IMR-90 (cell line): ENCODE data around the gene BRF1. TPM values are rescaled to one million over a fixed set of nuclear protein-coding genes. Genes with fewer than 3 reads are reported as not detected.

Experiments used
- ATAC-seq: fragments of 200-7000 bp; cut with Tn5 transposase; 2 replicates; pipeline ENCODE4 v1.9.1; 2020; ENCODE audit warnings: low read depth, mild to moderate bottlenecking, moderate library complexity
- BruUV-seq: library from RNA; stranded (reverse); fragments of 400-500 nt; replicated peaks from 2 replicates; lab custom pipeline; 2021; lab: Mats Ljungman, UMichigan
- CTCF ChIA-PET: fragments of 300-600 bp; formaldehyde crosslinking; extraction: SDS; loops from one replicate; lab custom pipeline; 2021; ENCODE audit warnings: antibody characterized with exemption; lab: Yijun Ruan, JAX
- POLR2A ChIA-PET: fragments of 300-600 bp; sonication (Branson Sonifier 250); formaldehyde crosslinking; loops from one replicate; lab custom pipeline; 2022; ENCODE audit warnings: antibody characterized with exemption; ENCODE audit not compliant: unreplicated experiment; lab: Charles Lee
- DNase-seq: peaks from one replicate; pipeline ENCODE4 v3.0.0; 2013
- H2AFZ ChIP-seq: replicated peaks from 2 replicates; pipeline ENCODE3; 2013; ENCODE audit warnings: low read length, mild to moderate bottlenecking; ENCODE audit not compliant: poor library complexity
- H2AK5ac ChIP-seq: 2 replicates; pipeline ENCODE4 v1.6.1; 2013; ENCODE audit warnings: low read depth, low read length, inconsistent platforms
- H2AK9ac ChIP-seq: replicated peaks from 2 replicates; pipeline ENCODE3; 2013; ENCODE audit warnings: mild to moderate bottlenecking, low read depth, low read length, moderate library complexity; ENCODE audit not compliant: poor library complexity
- H2BK120ac ChIP-seq: 2 replicates; pipeline ENCODE4 v1.6.1; 2013; ENCODE audit warnings: low read depth, low read length, inconsistent platforms
- H2BK15ac ChIP-seq: 3 replicates; pipeline ENCODE4 v1.6.1; 2013; ENCODE audit warnings: low read depth, low read length, inconsistent platforms
- H2BK20ac ChIP-seq: 2 replicates; pipeline ENCODE4 v1.6.1; 2013; ENCODE audit warnings: low read depth, mild to moderate bottlenecking, inconsistent platforms, low read length, moderate library complexity
- H2BK5ac ChIP-seq: 2 replicates; pipeline ENCODE4 v1.6.1; 2013; ENCODE audit warnings: mild to moderate bottlenecking, low read depth, low read length, inconsistent platforms; ENCODE audit not compliant: poor library complexity, severe bottlenecking
- H3K14ac ChIP-seq: replicated peaks from 2 replicates; pipeline ENCODE4 v1.6.1; 2013; ENCODE audit warnings: low read depth, low read length, inconsistent platforms
- H3K18ac ChIP-seq: 2 replicates; pipeline ENCODE4 v1.6.1; 2013; ENCODE audit warnings: low read depth, low read length, control low read depth
- H3K23ac ChIP-seq: 2 replicates; pipeline ENCODE4 v1.6.1; 2013; ENCODE audit warnings: low read depth, low read length, inconsistent platforms
- H3K27ac ChIP-seq: 2 replicates; pipeline ENCODE4 v1.5.1; 2013; ENCODE audit warnings: mild to moderate bottlenecking, control low read depth, low read length; ENCODE audit not compliant: insufficient read depth
- H3K27me3 ChIP-seq: 2 replicates; pipeline ENCODE4 v1.6.1; 2013; ENCODE audit warnings: low read length; ENCODE audit not compliant: control insufficient read depth, insufficient read depth
- H3K36me3 ChIP-seq: 2 replicates; pipeline ENCODE4 v1.6.1; 2013; ENCODE audit warnings: low read length, mixed read lengths; ENCODE audit not compliant: control insufficient read depth, insufficient read depth
- H3K4ac ChIP-seq: 2 replicates; pipeline ENCODE4 v1.6.1; 2013; ENCODE audit warnings: low read depth, low read length, inconsistent platforms
- H3K4me1 ChIP-seq: 2 replicates; pipeline ENCODE4 v1.6.1; 2013; ENCODE audit warnings: low read length, mixed read lengths; ENCODE audit not compliant: control insufficient read depth, insufficient read depth
- H3K4me2 ChIP-seq: 2 replicates; pipeline ENCODE4 v1.6.1; 2013; ENCODE audit warnings: low read depth, mild to moderate bottlenecking, control low read depth, low read length, moderate library complexity
- H3K4me3 ChIP-seq: 2 replicates; pipeline ENCODE4 v1.5.1; 2013; ENCODE audit warnings: low read depth, mild to moderate bottlenecking, control low read depth, low read length, moderate library complexity; ENCODE audit not compliant: insufficient read depth
- H3K56ac ChIP-seq: 2 replicates; pipeline ENCODE4 v1.6.1; 2013; ENCODE audit warnings: low read length, inconsistent platforms; ENCODE audit not compliant: insufficient read depth; ENCODE audit errors: extremely low read depth
- H3K79me1 ChIP-seq, 2 experiments: 2 replicates each; pipeline ENCODE4 v1.6.1; 2013; ENCODE audit warnings: low read length in 2 of 2, inconsistent platforms in 1 of 2, low read depth in 1 of 2
- H3K9ac ChIP-seq: 2 replicates; pipeline ENCODE4 v1.6.1; 2013; ENCODE audit warnings: low read depth, low read length, control low read depth
- H3K9me1 ChIP-seq: 2 replicates; pipeline ENCODE4 v1.6.1; 2013; ENCODE audit warnings: low read length, inconsistent platforms; ENCODE audit not compliant: insufficient read depth
- H3K9me3 ChIP-seq: 2 replicates; pipeline ENCODE4 v1.6.1; 2013; ENCODE audit warnings: low read length; ENCODE audit not compliant: control insufficient read depth, insufficient read depth
- H4K20me1 ChIP-seq: 2 replicates; pipeline ENCODE4 v1.6.1; 2013; ENCODE audit warnings: low read length, inconsistent platforms; ENCODE audit not compliant: insufficient read depth
- H4K5ac ChIP-seq: 2 replicates; pipeline ENCODE4 v1.6.1; 2013; ENCODE audit warnings: mild to moderate bottlenecking, low read depth, low read length, control low read depth
- H4K8ac ChIP-seq, 2 experiments: 2 replicates each; pipeline ENCODE4 v1.6.1; 2013; ENCODE audit warnings: low read depth in 2 of 2, low read length in 2 of 2, control low read depth in 1 of 2, inconsistent platforms in 1 of 2
- H4K91ac ChIP-seq: 2 replicates; pipeline ENCODE4 v1.6.1; 2013; ENCODE audit warnings: low read depth, low read length, inconsistent platforms; ENCODE audit not compliant: insufficient read depth
- BHLHE40 ChIP-seq: fragments of 150-350 bp; IDR thresholded peaks from 2 replicates; pipeline ENCODE4 v1.6.1; 2016; ENCODE audit warnings: mild to moderate bottlenecking, low read depth, low read length
- CEBPB ChIP-seq: IDR thresholded peaks from 2 replicates; pipeline ENCODE4 v1.6.1; 2012; ENCODE audit warnings: low read depth, low read length, improper control_type of control experiment
- CHD1 ChIP-seq: IDR thresholded peaks from 2 replicates; pipeline ENCODE4 v1.6.1; 2012; ENCODE audit warnings: low read depth, low read length, improper control_type of control experiment
- CTCF ChIP-seq: conservative IDR thresholded peaks from 2 replicates; pipeline ENCODE4 v1.5.1; 2012; ENCODE audit warnings: mild to moderate bottlenecking, low read depth, low read length, improper control_type of control experiment
- ELK1 ChIP-seq: fragments of 150-350 bp; IDR thresholded peaks from 2 replicates; pipeline ENCODE4 v1.6.1; 2016; ENCODE audit warnings: low read depth, mild to moderate bottlenecking, low read length, moderate library complexity, borderline replicate concordance
- MXI1 ChIP-seq: IDR thresholded peaks from 2 replicates; pipeline ENCODE4 v1.6.1; 2012; ENCODE audit warnings: low read depth, mild to moderate bottlenecking, low read length, moderate library complexity, borderline replicate concordance
- NFE2L2 ChIP-seq: fragments of 150-350 bp; IDR thresholded peaks from 2 replicates; pipeline ENCODE4 v1.6.1; 2016; ENCODE audit warnings: low read depth, mild to moderate bottlenecking, low read length
- POLR2A ChIP-seq: IDR thresholded peaks from 2 replicates; pipeline ENCODE4 v1.6.1; 2012; ENCODE audit warnings: mild to moderate bottlenecking, low read depth, low read length
- RAD21 ChIP-seq: IDR thresholded peaks from 2 replicates; pipeline ENCODE4 v1.6.1; 2012; ENCODE audit warnings: low read length, improper control_type of control experiment
- RCOR1 ChIP-seq: IDR thresholded peaks from 2 replicates; pipeline ENCODE4 v1.6.1; 2012; ENCODE audit warnings: mild to moderate bottlenecking, low read length, improper control_type of control experiment; ENCODE audit not compliant: insufficient replicate concordance
- RFX5 ChIP-seq: IDR thresholded peaks from 2 replicates; pipeline ENCODE4 v1.8.0; 2012; ENCODE audit warnings: low read depth, mild to moderate bottlenecking, low read length, moderate library complexity
- SMC3 ChIP-seq: fragments of 150-350 bp; IDR thresholded peaks from 2 replicates; pipeline ENCODE4 v1.6.1; 2016; ENCODE audit warnings: low read depth, mild to moderate bottlenecking, antibody characterized with exemption, low read length, moderate library complexity
- USF2 ChIP-seq: fragments of 150-350 bp; IDR thresholded peaks from 2 replicates; pipeline ENCODE4 v1.6.1; 2017; ENCODE audit warnings: mild to moderate bottlenecking, antibody characterized with exemption, low read length, low read depth
- WGBS, 2 experiments: methylation state at CpG; one replicate each; pipeline versions ENCODE4 v1.1.5 to v1.1.7; 2013; ENCODE audit warnings: missing lambda C conversion rate in 2 of 2; ENCODE audit not compliant: insufficient read length in 1 of 2; ENCODE audit errors: extremely low coverage in 2 of 2; 5-methylcytosine and 5-hydroxymethylcytosine counted together
- dilution Hi-C: fragments of 300-500 bp; cut with HindIII; formaldehyde crosslinking; loops from one replicate; pipeline ENCODE4 v1.14.3; 2018; ENCODE audit warnings: low sequenced_read_pairs; ENCODE audit not compliant: unreplicated experiment
- in situ Hi-C: fragments of 300-500 bp; cut with MboI; formaldehyde crosslinking; loops from 3 replicates; pipeline ENCODE4 v1.14.3; 2019; ENCODE audit warnings: low sequenced_read_pairs, inconsistent platforms, mixed read lengths
- intact Hi-C: fragments of 100-400 bp; cut with micrococcal nuclease; formaldehyde crosslinking; loops from 2 replicates; pipeline ENCODE4 v1.10.0; 2022
- polyA plus RNA-seq, 3 experiments: library from polyadenylated mRNA; depleted of rRNA; stranded (reverse); fragments of >200 nt; gene quantifications; 2 replicates each; pipeline ENCODE4 v1.2.3, GENCODE V29; 2012; ENCODE audit warnings: low replicate concordance in 1 of 3
- total RNA-seq: library from RNA; depleted of rRNA; stranded (reverse); fragments of >200 nt; gene quantifications from 2 replicates; pipeline ENCODE4 v1.2.3, GENCODE V29; 2012

The BRF1 gene
- total and polyA plus RNA-seq, 2 of the 4 experiments (the other 2 are of a cell fraction), result 12.4 to 16.7 TPM

- DNase-seq (no peak), ATAC-seq (no peak)
- BruUV-seq, result no TSS peak
- Histone ChIP-seq H3K9me1 (peaks cover 9% of the 10 kb centered on the region), H2BK120ac (no peak overlapping the region), H3K18ac (no peak overlapping the region), H3K4me1 (peaks cover 26% of the 10 kb centered on the region), H3K4me2 (peak overlapping the region; percentile 99), H3K27me3 (no peaks in the 10 kb centered on the region), H2AK5ac (peak overlapping the region; percentile 15; the same call in 1 of the 2 replicates), H3K36me3 (no peaks in the 10 kb centered on the region), H2BK20ac (no peak overlapping the region), H4K5ac (no peak overlapping the region), H3K4me3 (peak overlapping the region; percentile 100), H3K4ac (no peak overlapping the region), H4K8ac (no peak overlapping the region; a peak in 1 of 4 replicates), H3K79me1 (peaks cover 6 to 47% of the 10 kb centered on the region in 2 experiments), H3K14ac (no peak overlapping the region), H2BK5ac (no peak overlapping the region), H4K91ac (no peak overlapping the region), H3K27ac (no peak overlapping the region), H3K23ac (no peak overlapping the region), H3K9ac (no peak overlapping the region), H4K20me1 (peaks cover 37% of the 10 kb centered on the region), H2BK15ac (no peak overlapping the region), H2AK9ac (peak overlapping the region; percentile 96), H3K56ac (no peak overlapping the region), H3K9me3 (no peaks in the 10 kb centered on the region), H2AFZ (peak overlapping the region; percentile 83)
- POLR2A ChIA-PET, result no interaction called here
- CTCF ChIA-PET, result no interaction called here
- TF ChIP-seq POLR2A, result no peak
- no peak for TF ChIP-seq RFX5
- no peak for TF ChIP-seq CTCF
- no peak for TF ChIP-seq USF2
- no peak for TF ChIP-seq CHD1
- no peak for TF ChIP-seq CEBPB
- no peak for TF ChIP-seq RCOR1
- TF ChIP-seq NFE2L2, result no peak
- no peak for TF ChIP-seq ELK1
- TF ChIP-seq SMC3, result no peak
- TF ChIP-seq BHLHE40, result no peak
- no peak for TF ChIP-seq MXI1
- no peak for TF ChIP-seq RAD21
- intact Hi-C loops (no loop called here), dilution Hi-C loops (no loop called here), in situ Hi-C loops (no loop called here)
- WGBS, 2 experiments, result 71% methylated on average over 10 of the region's 15 CpGs; no CpG with 5 or more reads in 1 of the 2 experiments
Observed at GRCh38 chr14:105315941-105316576, 15.3 kb upstream of the BRF1 start.
